ENCODE data around the gene SCN4A. TPM values are rescaled to one million over a fixed set of nuclear protein-coding genes. Genes with fewer than 3 reads are reported as not detected.

The SCN4A gene
- total RNA-seq, 2 donors from 2014 or later, result 3.9 to 4.4 TPM

DNA sequence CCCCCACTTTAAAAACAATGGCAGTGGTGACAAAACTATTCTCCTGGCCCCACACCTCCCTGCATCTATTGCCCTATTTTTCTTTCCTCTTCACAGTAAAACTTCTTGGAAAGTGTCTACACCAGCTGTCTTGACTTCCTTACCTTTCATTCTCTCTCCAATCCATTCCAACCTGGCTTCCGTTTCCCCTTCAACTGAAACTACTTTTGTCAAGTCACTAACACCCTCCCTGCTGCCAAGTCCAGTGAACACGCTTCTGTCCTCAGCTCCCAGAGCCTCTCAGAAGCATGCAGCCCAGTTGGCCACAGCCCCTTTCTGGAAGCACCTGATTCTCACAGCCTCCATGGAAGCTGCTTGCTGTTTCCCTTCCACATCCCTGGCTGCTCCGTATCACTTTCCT lies 4.0 kb upstream of the SCN4A start:
- peaks cover 7% of the 10 kb centered on the region for H3K4me1 Mint-ChIP-seq
- H3K36me3 Mint-ChIP-seq (ENCODE audit: low read depth), result no peaks in the 10 kb centered on the region
- H3K27ac Mint-ChIP-seq, result no peak overlapping the region
- TF ChIP-seq, protein P1, sequence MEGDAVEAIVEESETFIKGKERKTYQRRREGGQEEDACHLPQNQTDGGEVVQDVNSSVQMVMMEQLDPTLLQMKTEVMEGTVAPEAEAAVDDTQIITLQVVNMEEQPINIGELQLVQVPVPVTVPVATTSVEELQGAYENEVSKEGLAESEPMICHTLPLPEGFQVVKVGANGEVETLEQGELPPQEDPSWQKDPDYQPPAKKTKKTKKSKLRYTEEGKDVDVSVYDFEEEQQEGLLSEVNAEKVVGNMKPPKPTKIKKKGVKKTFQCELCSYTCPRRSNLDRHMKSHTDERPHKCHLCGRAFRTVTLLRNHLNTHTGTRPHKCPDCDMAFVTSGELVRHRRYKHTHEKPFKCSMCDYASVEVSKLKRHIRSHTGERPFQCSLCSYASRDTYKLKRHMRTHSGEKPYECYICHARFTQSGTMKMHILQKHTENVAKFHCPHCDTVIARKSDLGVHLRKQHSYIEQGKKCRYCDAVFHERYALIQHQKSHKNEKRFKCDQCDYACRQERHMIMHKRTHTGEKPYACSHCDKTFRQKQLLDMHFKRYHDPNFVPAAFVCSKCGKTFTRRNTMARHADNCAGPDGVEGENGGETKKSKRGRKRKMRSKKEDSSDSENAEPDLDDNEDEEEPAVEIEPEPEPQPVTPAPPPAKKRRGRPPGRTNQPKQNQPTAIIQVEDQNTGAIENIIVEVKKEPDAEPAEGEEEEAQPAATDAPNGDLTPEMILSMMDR (conservative IDR thresholded peaks at IDR 0.05), result no peak
- H3K27me3 Mint-ChIP-seq (ENCODE audit: insufficient read depth), result peaks cover 11% of the 10 kb centered on the region
- H3K36me3 ChIP-seq (ENCODE audit: control insufficient read depth, insufficient read depth, low read length), result no peaks in the 10 kb centered on the region
- H3K27me3 ChIP-seq (ENCODE audit: control insufficient read depth, insufficient read depth, low read length, poor library complexity, severe bottlenecking), result no peaks in the 10 kb centered on the region
- H3K9me3 Mint-ChIP-seq, result peaks cover 6% of the 10 kb centered on the region
- no peak overlapping the region for H3K9ac ChIP-seq (ENCODE audit: extremely low read depth, low read length, poor library complexity, severe bottlenecking)
- no peak overlapping the region for H3K4me3 ChIP-seq (ENCODE audit: low read length)
- H3K4me3 Mint-ChIP-seq, result no peak overlapping the region
- no peak for DNase-seq
- H3K4me1 ChIP-seq (ENCODE audit: control insufficient read depth, insufficient read depth, low read length), result no peaks in the 10 kb centered on the region
- no peak overlapping the region for H3K27ac ChIP-seq (ENCODE audit: low read depth, low read length)
- WGBS, 2 experiments (ENCODE audit: insufficient coverage in 1 of 2, insufficient read length in 1 of 2), result 89 to 100% methylated on average over 2 to 3 of the region's 3 CpGs
- H3K9me3 ChIP-seq (ENCODE audit: control insufficient read depth, low read length), result no peaks in the 10 kb centered on the region

DNA sequence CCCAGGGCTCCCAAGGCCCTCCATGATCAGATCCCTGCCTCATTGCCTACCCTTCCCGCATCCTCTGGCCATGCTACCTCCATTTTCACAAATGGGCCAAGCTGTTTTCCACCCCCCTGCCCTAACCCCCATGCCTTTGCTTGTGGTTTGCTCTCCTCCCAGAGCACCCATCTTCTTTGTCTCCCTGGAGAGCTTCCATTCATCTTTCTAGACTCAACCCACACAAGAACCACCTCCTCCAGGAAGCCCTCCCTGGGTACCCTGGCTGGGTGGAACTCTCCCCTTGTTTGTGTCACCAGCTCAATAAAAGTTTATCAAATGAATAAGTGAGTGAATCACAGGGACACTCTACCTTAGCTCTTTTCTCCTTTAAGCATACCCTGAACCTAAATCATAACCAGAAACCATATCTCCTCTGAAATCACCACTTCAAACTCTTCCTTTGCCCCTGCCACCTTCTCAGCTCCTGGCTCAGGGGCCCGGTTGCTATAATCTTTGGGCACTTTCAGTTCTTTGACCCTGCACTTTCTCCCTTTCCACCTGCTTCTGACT lies 2.9 kb upstream of the SCN4A start:
- Mint-ChIP-seq H3K27ac (no peak overlapping the region), H3K9me3 (no peaks in the 10 kb centered on the region), H3K4me1 (peaks cover 7% of the 10 kb centered on the region), H3K27me3 (ENCODE audit: insufficient read depth) (peaks cover 11% of the 10 kb centered on the region), H3K4me3 (no peak overlapping the region), H3K36me3 (ENCODE audit: low read depth) (no peaks in the 10 kb centered on the region)
- Histone ChIP-seq H3K27ac (ENCODE audit: low read depth, low read length) (no peak overlapping the region), H3K27me3 (ENCODE audit: control insufficient read depth, insufficient read depth, low read length, poor library complexity, severe bottlenecking) (no peaks in the 10 kb centered on the region), H3K4me3 (ENCODE audit: low read length) (no peak overlapping the region), H3K9ac (ENCODE audit: extremely low read depth, low read length, poor library complexity, severe bottlenecking) (no peak overlapping the region), H3K9me3 (ENCODE audit: control insufficient read depth, low read length) (no peaks in the 10 kb centered on the region), H3K36me3 (ENCODE audit: control insufficient read depth, insufficient read depth, low read length) (no peaks in the 10 kb centered on the region), H3K4me1 (ENCODE audit: control insufficient read depth, insufficient read depth, low read length) (no peaks in the 10 kb centered on the region)
- no peak for DNase-seq
- WGBS, 2 experiments (ENCODE audit: insufficient coverage in 1 of 2, insufficient read length in 1 of 2), result 89 to 93% methylated on average over 2 of the region's 2 CpGs
- TF ChIP-seq, protein P1 (conservative IDR thresholded peaks at IDR 0.05), result no peak

DNA sequence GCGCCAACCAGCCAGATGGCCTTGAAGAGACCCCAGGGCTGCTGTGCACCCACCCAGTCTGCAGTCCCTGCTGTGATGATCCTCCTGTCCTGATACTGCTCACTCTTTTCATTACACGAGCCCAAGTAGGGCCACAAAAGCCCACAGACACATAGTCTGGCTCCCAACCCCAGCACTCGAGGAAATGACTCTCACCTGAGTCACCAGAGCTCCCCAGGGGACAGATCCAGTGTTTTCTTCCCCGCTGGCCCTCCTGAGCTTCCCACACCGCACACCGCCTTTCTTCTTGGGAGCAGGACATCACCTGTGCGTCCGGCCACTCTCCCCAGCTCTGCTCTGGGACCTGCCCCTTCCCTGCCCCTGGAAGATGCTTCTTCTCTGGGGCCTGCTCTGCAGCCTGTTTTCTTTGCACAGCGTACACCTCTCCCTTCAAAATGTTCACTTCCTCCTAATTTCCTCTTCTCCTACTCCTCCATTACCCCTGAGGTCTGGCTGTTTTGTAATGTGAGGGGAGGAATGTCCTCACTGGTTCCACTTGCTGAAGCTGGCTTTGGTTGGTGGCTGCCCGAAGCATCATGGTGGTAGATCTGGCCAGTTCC lies 2.0 kb upstream of the SCN4A start:
- Histone ChIP-seq H3K27ac (ENCODE audit: low read depth, low read length) (no peak overlapping the region), H3K4me1 (ENCODE audit: control insufficient read depth, insufficient read depth, low read length) (no peaks in the 10 kb centered on the region), H3K9me3 (ENCODE audit: control insufficient read depth, low read length) (no peaks in the 10 kb centered on the region), H3K4me3 (ENCODE audit: low read length) (no peak overlapping the region), H3K36me3 (ENCODE audit: control insufficient read depth, insufficient read depth, low read length) (no peaks in the 10 kb centered on the region), H3K9ac (ENCODE audit: extremely low read depth, low read length, poor library complexity, severe bottlenecking) (no peak overlapping the region), H3K27me3 (ENCODE audit: control insufficient read depth, insufficient read depth, low read length, poor library complexity, severe bottlenecking) (no peaks in the 10 kb centered on the region)
- Mint-ChIP-seq H3K4me3 (no peak overlapping the region), H3K9me3 (no peaks in the 10 kb centered on the region), H3K27ac (peak overlapping the region; percentile 24), H3K4me1 (peaks cover 7% of the 10 kb centered on the region), H3K36me3 (ENCODE audit: low read depth) (no peaks in the 10 kb centered on the region), H3K27me3 (ENCODE audit: insufficient read depth) (peaks cover 11% of the 10 kb centered on the region)
- TF ChIP-seq, protein P1 (conservative IDR thresholded peaks at IDR 0.05), result no peak
- 81 to 84% methylated on average over 7 to 10 of the region's 10 CpGs for WGBS, 2 experiments (ENCODE audit: insufficient coverage in 1 of 2, insufficient read length in 1 of 2)
- DNase-seq, result peak; percentile 77

All from endodermal cell (in vitro differentiated cells).